Esophagus squamous epithelium (tissue), 5 donors: Measurements from ENCODE around the gene SORD. TPM values are rescaled to one million over a fixed set of nuclear protein-coding genes. Genes with fewer than 3 reads are reported as not detected.
"Not testable (repeated sequence)": the region's sequence is repeated elsewhere in the genome, so short reads cannot be mapped to it uniquely, and the experiment has no call there.

ENCODE experiments used
- DNase-seq: peaks from one replicate; lab custom pipeline; 2025; lab: John Stamatoyannopoulos, UW
- H3K27ac ChIP-seq, 4 donors: fragments of 200-600 bp; sonication (generic); one replicate each; pipeline ENCODE4 v1.5.1; 2016 to 2019; ENCODE audit warnings: mild to moderate bottlenecking in 1 of 4
- H3K27me3 ChIP-seq, 4 donors: fragments of 200-600 bp; sonication (generic); 1 replicate in 3 of 4; 2 replicates in 1 of 4; pipeline versions ENCODE4 v1.5.1 to v1.6.0; 2017 to 2021; ENCODE audit warnings: antibody characterized with exemption in 1 of 4
- H3K36me3 ChIP-seq, 3 donors: fragments of 200-600 bp; sonication (generic); one replicate each; pipeline ENCODE4 v1.5.1; 2016 to 2019
- H3K4me1 ChIP-seq, 3 donors: fragments of 200-600 bp; sonication (generic); one replicate each; pipeline ENCODE4 v1.5.1; 2017 to 2019
- H3K4me3 ChIP-seq, 4 donors: fragments of 200-600 bp; sonication (generic); 1 replicate in 3 of 4; 2 replicates in 1 of 4; pipeline ENCODE4 v1.5.1; 2016 to 2019; ENCODE audit warnings: mild to moderate bottlenecking in 2 of 4, moderate library complexity in 1 of 4
- H3K9me3 ChIP-seq, 3 donors: fragments of 200-600 bp; sonication (generic); one replicate each; pipeline ENCODE4 v1.5.1; 2016 to 2019
- POLR2A ChIP-seq, 4 donors: fragments of 450-650 bp; IDR thresholded peaks; one replicate each; pipeline ENCODE4 v1.6.1; 2017; ENCODE audit warnings: antibody characterized with exemption in 4 of 4, mild to moderate bottlenecking in 4 of 4, moderate library complexity in 3 of 4
- WGBS, 2 donors: methylation state at CpG; one replicate each; pipeline ENCODE4 v1.1.5; 2018; 5-methylcytosine and 5-hydroxymethylcytosine counted together
- intact Hi-C: fragments of 100-400 bp; cut with DNase I; formaldehyde crosslinking; loops from one replicate; pipeline ENCODE4 v1.15.0; 2022
- total RNA-seq, 4 donors: library from RNA; depleted of rRNA; stranded (reverse); fragments of >200 nt; gene quantifications; one replicate each; pipeline ENCODE4 v1.1.0, GENCODE V29; 2016
- TF ChIP-seq, protein P1 (sequence below), 6 experiments: fragments of 450-650 bp in 4 of 6; fragments of 200-600 bp in 2 of 6; sonication (generic) in 2 of 6; IDR thresholded peaks; one replicate each; pipeline ENCODE4 v1.5.1; 2016 to 2019; ENCODE audit warnings: antibody characterized with exemption in 6 of 6, mild to moderate bottlenecking in 4 of 6, moderate library complexity in 4 of 6
- donor health status: DM: yes; HTN: yes; CAD: no.

SORD gene
- total RNA-seq, 4 donors from 2014 or later = 26.3 to 39.3 (median 31.0) TPM

- 72 to 80% methylated on average over 4 of the region's 4 CpGs for whole genome bisulfite sequencing, 2 donors
- no peaks in the 10 kb centered on the region for H3K9me3 ChIP-seq
- no peak overlapping the region for H3K27ac ChIP-seq
- peaks cover 0 to 5% (median 0%) of the 10 kb centered on the region in 3 donors for H3K36me3 ChIP-seq
- intact Hi-C loops = no loop called here
- no peak for TF ChIP-seq POLR2A (IDR thresholded peaks at IDR 0.05)
- TF ChIP-seq, protein P1, sequence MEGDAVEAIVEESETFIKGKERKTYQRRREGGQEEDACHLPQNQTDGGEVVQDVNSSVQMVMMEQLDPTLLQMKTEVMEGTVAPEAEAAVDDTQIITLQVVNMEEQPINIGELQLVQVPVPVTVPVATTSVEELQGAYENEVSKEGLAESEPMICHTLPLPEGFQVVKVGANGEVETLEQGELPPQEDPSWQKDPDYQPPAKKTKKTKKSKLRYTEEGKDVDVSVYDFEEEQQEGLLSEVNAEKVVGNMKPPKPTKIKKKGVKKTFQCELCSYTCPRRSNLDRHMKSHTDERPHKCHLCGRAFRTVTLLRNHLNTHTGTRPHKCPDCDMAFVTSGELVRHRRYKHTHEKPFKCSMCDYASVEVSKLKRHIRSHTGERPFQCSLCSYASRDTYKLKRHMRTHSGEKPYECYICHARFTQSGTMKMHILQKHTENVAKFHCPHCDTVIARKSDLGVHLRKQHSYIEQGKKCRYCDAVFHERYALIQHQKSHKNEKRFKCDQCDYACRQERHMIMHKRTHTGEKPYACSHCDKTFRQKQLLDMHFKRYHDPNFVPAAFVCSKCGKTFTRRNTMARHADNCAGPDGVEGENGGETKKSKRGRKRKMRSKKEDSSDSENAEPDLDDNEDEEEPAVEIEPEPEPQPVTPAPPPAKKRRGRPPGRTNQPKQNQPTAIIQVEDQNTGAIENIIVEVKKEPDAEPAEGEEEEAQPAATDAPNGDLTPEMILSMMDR (IDR thresholded peaks at IDR 0.05) = no peak
- no peaks in the 10 kb centered on the region for H3K27me3 ChIP-seq
- H3K4me3 ChIP-seq = no peak overlapping the region
- H3K4me1 ChIP-seq = peaks cover 0 to 14% (median 0%) of the 10 kb centered on the region in 3 donors
- no peak for DNase-seq
Observed at GRCh38 chr15:45037936-45038335, 14.9 kb downstream of the SORD start.

- H3K27me3 ChIP-seq, H3K27ac ChIP-seq, H3K9me3 ChIP-seq, intact Hi-C loops, DNase-seq, H3K4me3 ChIP-seq: not testable (repeated sequence)
- Histone ChIP-seq H3K4me1 (peaks cover 0 to 14% (median 0%) of the 10 kb centered on the region in 3 donors), H3K36me3 (peaks cover 0 to 18% (median 0%) of the 10 kb centered on the region in 3 donors)
- WGBS, 2 donors = 70 to 86% methylated on average over 1 of the region's 1 CpG
Observed at GRCh38 chr15:45040396-45040795, 17.4 kb downstream of the SORD start.

DNA sequence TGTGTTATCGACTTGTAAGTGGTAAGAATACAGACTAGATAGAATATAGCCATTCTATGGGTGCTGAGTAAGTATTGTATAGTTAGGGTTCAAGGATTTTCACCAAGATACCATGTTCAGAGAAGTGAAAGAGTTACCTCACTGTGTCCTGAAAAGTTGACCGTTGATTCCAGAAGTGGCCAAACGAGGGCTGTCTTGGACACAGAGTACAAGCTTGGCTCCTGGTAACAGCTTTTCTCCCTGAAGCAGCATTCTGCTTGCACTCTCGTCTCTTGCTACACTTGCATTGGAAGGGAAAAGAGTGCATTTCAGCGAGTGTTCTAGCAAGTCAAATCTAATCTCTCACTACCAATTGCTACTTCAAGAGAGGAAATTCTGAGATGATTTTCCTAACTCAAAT lies 18.5 kb downstream of the SORD start:
- Histone ChIP-seq H3K36me3 (peaks cover 0 to 13% (median 0%) of the 10 kb centered on the region in 3 donors), H3K4me1 (peaks cover 0 to 12% (median 0%) of the 10 kb centered on the region in 3 donors)
- H3K4me3 ChIP-seq, intact Hi-C loops, DNase-seq, H3K27me3 ChIP-seq, H3K9me3 ChIP-seq, H3K27ac ChIP-seq: not testable (repeated sequence)
- 84 to 87% methylated on average over 4 of the region's 5 CpGs for WGBS, 2 donors

DNA sequence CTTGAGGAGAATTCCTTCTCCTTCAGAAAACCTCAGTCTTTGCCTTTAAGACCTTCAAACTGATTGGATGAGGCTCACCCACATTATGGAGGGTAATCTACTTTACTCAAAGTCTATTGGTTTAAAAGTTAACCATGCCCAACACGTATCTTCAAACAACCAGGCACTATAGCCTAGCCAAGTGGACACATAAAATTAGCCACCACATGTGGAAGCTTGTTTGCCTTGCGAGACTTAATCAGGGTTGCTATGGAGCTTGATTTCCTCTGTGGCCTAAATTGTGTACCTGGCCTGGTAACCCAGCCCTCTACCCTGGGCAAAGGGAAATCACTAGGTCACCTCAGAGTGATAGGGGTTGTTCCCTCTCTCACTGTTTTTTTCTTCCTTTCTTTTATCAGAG lies 19.9 kb downstream of the SORD start:
- H3K4me3 ChIP-seq, H3K27ac ChIP-seq, H3K9me3 ChIP-seq, H3K4me1 ChIP-seq, intact Hi-C loops, DNase-seq, H3K27me3 ChIP-seq: not testable (repeated sequence)
- H3K36me3 ChIP-seq = peaks cover 0 to 24% (median 0%) of the 10 kb centered on the region in 3 donors
- WGBS, 2 donors = no CpG with 5 or more reads among the region's 2 CpGs

DNA sequence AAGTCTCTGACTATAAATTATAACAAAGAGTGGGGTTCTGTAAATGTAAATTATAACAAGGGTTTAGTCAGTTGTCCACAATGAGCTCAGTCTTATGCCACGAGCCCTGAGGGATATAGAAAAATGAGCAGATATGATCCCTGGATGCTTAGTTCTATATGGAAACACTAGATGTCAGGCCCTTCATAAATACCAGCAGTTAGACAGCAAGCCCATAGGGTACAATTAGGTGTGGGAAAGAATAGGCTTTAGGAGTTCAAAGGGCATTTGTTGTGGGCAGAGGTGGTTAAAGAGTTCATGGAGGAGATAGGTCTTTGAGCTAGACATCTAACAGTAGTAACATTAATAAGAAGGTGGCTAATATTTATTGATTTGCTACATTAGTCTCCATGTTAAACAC lies 21.3 kb downstream of the SORD start:
- H3K9me3 ChIP-seq, intact Hi-C loops, H3K27ac ChIP-seq, H3K4me1 ChIP-seq, DNase-seq, H3K27me3 ChIP-seq, H3K4me3 ChIP-seq: not testable (repeated sequence)
- no CpG with 5 or more reads among the region's 1 CpG for WGBS, 2 donors
- H3K36me3 ChIP-seq = peaks cover 0 to 32% (median 0%) of the 10 kb centered on the region in 3 donors

GRCh38 chr15:45048449-45048793 lies 25.4 kb downstream of the SORD start:
- DNase-seq, H3K27ac ChIP-seq, H3K4me3 ChIP-seq, intact Hi-C loops, H3K27me3 ChIP-seq, H3K4me1 ChIP-seq, H3K9me3 ChIP-seq: not testable (repeated sequence)
- WGBS, 2 donors = 74 to 77% methylated on average over 4 of the region's 4 CpGs
- H3K36me3 ChIP-seq = peaks cover 0 to 48% (median 0%) of the 10 kb centered on the region in 3 donors

- H3K4me1 ChIP-seq = peaks cover 0 to 5% (median 0%) of the 10 kb centered on the region in 3 donors
- TF ChIP-seq POLR2A (IDR thresholded peaks at IDR 0.05) = no peak
- TF ChIP-seq, protein P1 (IDR thresholded peaks at IDR 0.05) = no peak
- intact Hi-C loops = no loop called here
- H3K27ac ChIP-seq = peak overlapping the region in 1 of 4 donors; percentile 35
- 65 to 82% methylated on average over 4 to 7 of the region's 7 CpGs for WGBS, 2 donors
- peaks cover 0 to 44% (median 0%) of the 10 kb centered on the region in 3 donors for H3K36me3 ChIP-seq
- DNase-seq = peak; percentile 3
- H3K4me3 ChIP-seq = no peak overlapping the region
- no peaks in the 10 kb centered on the region for H3K27me3 ChIP-seq
- H3K9me3 ChIP-seq = no peaks in the 10 kb centered on the region
Observed at GRCh38 chr15:45048794-45049631, 26.0 kb downstream of the SORD start.
